SK-N-MC (cell line): Measurements from ENCODE around the gene COMMD1.

ENCODE experiments used
- EZH2 ChIP-seq: fragments of 200-600 bp; sonication (generic); IDR thresholded peaks from one replicate; pipeline ENCODE4 v1.6.1; 2017; ENCODE audit warnings: antibody characterized with exemption
- POLR2AphosphoS5 ChIP-seq: IDR thresholded peaks from 2 replicates; pipeline ENCODE4 v1.6.1; 2012; ENCODE audit warnings: mild to moderate bottlenecking, low read depth, low read length, borderline replicate concordance

- TF ChIP-seq POLR2AphosphoS5 (no peak), EZH2 (no peak)
These were observed 41.2 kb downstream of the COMMD1 start for GRCh38 chr2:61946666-61947065.
